DMS53 (cell line): ENCODE data around the gene USF2.

Experiments used
- DNase-seq: peaks from one replicate; lab custom pipeline; 2025; lab: John Stamatoyannopoulos, UW

The USF2 gene

GRCh38 chr19:35241417-35241816, 27.3 kb upstream of the USF2 start:
- no peak for DNase-seq

- no peak for DNase-seq
Measured at GRCh38 chr19:35246466-35247092, 22.2 kb upstream of the USF2 start.

DNA sequence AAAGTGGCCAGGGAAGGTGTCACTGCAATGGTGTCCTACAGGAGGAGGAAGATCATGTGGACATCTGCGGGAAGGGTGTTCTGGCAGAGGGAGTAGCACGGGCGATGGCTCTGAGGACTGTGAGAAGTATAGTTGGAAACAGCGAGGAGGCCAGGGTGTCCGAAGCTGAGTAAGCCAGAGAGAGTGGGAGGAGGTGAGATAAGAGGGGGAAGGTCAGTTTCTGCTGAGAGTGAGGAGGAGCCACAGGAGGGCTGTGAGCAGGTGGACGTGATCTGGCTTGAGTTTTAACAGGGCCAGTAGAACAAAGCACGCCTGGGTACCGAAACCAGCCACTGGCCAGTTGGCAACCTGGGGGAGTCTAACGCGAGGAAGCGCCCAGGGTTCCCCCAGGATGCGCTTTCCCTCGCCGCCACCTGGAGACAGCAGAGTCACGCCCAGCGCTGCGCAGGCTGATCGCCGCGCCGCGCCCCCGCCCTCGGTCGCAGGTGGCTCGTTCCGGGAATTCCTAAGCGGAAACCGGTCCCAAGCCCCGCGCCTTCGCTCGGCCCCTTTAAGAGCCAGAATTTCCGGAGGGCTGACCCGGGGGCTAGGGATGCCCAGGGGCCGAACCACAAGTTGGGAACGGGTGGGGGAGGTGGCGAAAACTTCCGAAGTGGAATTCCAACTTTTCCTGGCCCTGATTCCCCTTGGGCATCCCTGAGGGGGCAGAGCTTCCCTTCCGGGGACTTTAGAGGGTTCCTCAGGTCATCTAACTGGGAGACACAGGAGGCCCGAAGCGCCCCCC, 21.0 kb upstream of the USF2 start:
- peak; percentile 99 for DNase-seq

DNA sequence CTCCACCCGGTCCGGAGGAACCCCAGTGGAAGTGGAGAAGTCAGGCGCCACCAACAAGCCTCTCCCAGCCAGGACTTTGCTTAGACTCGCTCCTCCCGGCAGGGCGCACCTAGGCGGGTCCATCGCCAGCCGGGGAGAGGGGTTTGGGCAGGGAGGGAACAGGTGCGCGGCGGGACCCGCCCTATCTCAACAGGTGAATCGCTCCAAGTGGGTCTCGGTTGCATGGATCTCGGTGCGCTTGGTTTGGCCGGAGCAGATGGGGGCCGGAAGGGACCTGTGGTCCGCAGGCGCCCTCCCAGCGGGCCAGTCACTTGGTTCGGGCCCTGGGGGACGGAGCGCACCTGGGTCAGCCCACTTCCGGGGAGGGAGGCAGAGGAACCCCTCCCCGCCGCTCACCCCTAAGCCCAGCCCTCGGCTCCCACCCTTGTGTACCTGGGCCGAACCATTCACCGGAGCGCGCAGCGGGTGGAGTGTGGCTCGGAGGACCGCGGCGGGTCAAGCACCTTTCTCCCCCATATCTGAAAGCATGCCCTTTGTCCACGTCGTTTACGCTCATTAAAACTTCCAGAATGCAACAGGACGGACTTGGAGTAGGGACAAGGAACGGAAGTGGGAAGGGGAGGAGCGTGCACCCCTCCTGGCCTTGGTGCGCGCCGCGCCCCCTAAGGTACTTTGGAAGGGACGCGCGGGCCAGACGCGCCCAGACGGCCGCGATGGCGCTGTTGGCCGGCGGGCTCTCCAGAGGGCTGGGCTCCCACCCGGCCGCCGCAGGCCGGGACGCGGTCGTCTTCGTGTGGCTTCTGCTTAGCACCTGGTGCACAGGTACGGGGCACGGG, 20.2 kb upstream of the USF2 start, which contains the start of gene LSR:
TSS of gene LSR (plus strand) at position 693 of the 836 bp plus-strand sequence. CDS start at position 714, 21 bp downstream.
- DNase-seq, result peak; percentile 100

DNA sequence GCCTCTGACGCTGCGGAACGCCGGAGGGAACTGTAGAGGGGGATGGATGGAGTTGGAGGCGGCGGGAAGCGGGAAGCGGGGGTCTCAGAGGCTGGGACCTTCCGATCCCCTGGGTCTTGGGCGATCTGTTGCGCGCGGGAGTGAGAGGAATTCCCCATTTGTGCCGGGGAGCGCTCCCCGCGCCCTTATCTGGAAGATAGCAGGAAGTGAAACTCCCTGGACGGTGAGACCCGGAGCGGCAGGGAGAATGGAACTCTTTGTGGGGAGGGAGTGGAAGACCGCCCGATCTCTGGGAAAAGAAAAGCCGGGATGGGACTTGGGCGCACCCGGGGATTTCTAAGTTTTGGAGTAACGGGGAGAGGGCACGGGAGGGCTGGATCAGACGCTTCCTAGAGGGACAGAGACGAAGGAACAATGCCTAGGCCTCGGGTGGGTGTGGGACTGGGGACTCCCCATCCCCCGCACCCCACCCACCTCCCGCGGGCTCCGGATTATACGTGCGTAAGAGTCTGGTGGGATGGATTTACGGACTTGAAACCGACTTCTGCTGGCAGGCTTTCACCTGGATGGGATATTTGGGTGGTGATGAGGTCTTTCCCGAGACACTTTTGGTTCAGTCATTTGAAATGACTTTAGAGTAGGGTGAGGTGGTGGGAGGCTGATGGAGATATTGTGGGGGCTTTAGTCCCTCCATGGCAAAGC, 19.5 kb upstream of the USF2 start:
- peak; percentile 80 for DNase-seq

- DNase-seq, result peak; percentile 42
Measured at GRCh38 chr19:35249848-35250711, 18.7 kb upstream of the USF2 start.

GRCh38 chr19:35251456-35251855, 17.3 kb upstream of the USF2 start:
- DNase-seq, result no peak

DNA sequence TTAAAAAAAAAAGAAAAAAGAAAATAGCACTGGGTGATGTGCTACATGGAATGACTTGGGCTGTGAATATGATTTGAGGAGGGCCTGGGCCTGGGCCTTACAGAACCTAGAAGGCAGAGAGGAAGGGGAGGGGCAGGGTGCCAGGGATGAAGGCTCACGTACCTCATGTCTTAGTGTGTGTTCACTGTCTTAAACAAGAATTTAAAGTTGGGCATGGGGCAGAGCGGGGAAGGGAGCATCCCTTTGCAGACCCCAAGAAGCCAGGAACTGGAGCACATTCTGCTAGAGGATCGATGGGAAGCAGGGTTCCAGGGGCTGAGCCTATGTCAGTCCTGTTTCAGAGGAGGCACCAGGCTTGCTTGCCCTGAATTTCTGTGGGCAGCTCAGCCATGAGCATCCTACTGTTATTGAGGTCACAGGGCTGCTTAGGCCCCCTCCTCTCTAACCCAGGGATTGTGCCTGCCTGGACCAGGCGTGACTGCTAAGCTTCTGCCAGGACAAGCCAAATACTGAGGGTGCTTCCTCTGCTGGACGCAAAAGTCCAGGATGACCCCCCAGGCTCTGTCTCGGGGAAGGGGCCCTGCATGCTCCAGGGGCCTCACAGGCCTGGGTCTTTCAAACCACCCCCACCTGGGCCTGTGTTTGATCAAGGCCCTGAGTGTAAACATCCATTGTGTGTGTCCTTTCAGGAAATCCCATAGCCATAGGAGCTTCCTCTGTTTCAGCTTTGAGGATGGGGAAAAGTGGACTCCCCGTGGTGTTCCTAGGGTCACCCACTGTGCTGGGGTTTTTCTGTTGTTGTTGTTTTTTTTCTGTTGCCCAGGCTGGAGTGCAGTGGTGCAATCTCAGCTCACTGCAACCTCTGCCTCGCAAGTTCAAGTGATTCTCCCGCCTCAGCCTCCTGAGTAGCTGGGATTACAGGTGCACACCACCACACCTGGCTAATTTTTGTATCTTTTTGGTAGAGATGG, 15.2 kb upstream of the USF2 start:
- peak; percentile 54 for DNase-seq

GRCh38 chr19:35254341-35255297, 14.1 kb upstream of the USF2 start:
- no peak for DNase-seq

DNA sequence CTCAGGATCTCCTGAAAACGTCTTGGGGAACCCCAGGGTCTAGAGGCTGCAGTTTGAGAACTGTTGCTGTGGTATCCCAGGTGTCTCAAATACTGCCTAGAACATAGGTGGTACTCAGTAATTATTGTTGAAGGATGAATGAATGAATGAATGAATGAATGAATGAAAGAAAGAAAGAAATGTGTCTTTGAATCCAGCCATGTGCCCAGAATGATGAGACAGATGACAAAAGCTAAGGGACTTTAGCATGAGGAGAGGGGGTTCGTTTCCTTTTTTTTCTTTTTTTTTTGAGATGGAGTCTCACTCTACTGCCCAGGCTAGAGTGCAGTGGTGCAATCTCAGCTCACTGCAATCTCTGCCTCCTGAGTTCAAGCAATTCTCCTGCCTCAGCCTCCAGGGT, 12.2 kb upstream of the USF2 start:
- no peak for DNase-seq

DNA sequence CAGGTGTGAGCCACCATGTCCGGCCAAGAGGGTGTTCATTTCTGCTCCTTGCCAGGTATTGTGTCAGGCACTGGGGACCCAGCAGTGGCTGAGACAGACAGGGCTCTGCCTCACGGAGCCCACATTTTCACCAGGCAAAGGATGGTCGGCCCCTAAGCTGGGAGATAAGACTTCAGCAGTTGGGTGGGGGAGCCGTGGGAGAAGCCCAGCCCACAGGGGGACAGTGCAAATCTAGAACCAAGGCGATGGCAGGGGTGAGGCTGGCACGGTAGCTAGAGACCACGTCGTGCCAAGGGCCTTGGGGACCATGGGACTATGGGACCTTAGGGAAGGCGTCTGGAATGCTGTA, 11.7 kb upstream of the USF2 start:
- DNase-seq, result no peak

DNA sequence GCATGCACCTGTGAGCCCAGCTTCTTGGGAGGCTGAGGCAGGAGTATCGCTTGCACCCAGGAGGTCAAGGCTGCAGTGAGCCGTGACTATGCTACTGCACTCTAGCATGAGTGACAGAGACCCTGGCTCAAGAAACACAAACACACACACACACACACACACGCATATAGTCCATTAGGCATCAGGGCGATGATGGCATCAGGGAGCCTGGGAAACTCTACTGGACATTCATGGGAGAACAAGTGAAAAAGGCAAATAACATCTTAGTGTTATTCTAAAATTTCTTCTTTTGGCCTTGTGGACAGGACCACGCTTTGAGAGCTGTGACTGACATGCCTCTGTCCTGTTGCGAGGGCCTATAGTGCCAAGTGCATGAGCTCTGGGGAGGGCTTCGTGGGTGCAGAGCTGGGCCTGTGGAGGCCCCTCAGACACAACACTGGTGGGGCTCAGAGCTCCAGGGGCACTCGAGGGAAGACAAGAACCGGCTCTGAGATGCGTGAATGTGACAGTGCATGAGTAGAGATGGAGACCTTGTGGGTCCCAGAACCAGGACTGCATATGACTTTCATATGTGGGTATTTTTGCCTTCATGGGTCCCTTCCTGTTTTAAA, 8.0 kb upstream of the USF2 start:
- no peak for DNase-seq

DNA sequence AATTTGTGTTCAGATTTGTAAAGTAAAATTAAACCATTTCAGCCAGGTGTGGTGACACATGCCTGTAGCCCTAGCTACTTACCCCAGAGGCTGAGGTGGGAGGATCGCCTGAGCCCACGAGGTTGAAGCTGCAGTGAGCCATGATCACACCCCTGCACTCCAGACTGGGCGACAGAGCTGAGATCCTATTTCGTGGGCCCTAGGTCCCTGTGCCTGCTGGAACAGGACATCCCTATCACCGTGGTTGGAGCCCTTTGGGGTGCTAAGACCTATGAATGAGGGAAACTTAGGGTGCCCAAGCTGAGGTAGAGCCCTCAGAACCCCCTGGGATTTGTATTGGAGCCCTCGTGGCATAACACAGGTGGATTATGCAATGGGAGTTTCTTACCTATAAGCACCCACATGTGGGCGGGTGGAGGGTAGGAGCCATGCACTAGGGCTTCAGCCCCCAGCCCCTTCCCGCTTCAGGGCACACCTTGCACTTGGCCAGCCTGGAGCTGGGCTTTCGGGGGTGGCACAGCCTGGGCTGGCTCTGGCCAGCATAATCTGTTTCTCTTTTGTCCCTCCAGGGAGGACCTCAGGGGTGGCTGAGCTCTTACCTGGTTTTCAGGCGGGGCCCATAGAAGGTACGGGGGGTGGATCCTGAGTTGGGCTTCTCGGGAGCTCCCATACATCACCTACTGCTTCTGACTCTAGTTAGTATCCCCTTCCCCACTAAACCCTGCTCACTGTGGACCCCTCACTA, 7.2 kb upstream of the USF2 start:
- no peak for DNase-seq

- no peak for DNase-seq
Measured at GRCh38 chr19:35262101-35262761, 6.5 kb upstream of the USF2 start.

GRCh38 chr19:35264268-35265125, 4.3 kb upstream of the USF2 start:
- peak; percentile 40 for DNase-seq
